ENCODE measurements around the gene LY6G6D. TPM values are rescaled to one million over a fixed set of nuclear protein-coding genes. Genes with fewer than 3 reads are reported as not detected.

LY6G6D gene
- total and polyA plus RNA-seq, 2 of the 13 experiments (the other 11 are each of a cell fraction or from before 2014, with no cell fraction given) = not detected

DNA sequence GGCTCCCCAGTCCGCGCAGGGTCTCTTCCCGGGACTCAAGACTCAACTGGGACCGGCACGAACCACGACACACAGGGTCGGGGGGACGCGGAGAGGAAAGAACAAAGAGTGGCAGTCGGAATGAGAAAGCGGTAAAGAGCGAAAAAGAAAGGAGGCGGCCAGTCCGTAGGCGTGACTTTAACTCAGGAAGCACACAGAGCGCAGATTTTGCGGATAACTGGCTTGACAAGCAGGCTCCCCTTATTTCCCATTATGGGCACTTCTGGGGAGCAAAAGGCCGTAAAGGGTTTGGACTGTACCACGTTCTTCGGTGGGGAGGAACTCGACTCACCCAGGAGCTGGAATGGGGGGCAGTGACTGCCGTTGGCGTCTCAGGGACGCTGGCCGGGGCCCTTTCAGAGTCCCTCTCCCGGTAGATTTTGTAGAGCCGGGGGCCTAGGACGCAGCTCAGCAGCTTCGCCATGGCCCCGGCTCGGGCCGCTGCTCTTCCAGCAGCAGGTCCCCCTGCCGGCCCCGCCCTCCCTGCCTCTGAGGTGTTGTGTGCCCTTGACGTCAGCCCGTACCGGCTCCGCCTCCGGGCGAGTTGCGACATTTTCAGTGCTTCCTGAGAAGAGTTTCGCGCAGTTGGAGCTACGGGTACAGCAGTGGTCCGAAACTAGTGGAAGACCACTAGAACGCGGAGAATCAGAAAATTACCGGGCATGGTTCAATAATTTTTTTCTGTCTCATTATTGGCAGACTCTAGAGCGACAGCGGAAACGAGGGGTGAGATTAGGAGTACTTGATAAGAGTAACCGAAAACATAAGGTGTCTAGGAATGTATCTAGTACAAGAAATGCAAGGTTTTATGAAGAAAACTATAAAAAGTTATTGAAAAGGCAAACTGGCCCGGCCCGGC is 12.1 kb upstream of the LY6G6D start, which contains the start of gene ABHD16A (continued):
- TF ChIP-seq SPEN (CRISPR knock-in tag; IDR thresholded peaks at IDR 0.05; ENCODE audit: low read depth) (peak; percentile 93), SMAD3 (CRISPR knock-in tag; IDR thresholded peaks at IDR 0.05) (0 out of 2 replicates have a peak, but pooled peaks have one; percentile 51), HBP1 (CRISPR knock-in tag; IDR thresholded peaks at IDR 0.05; ENCODE audit: low read depth) (peak; percentile 67), ZNF841 (CRISPR knock-in tag; IDR thresholded peaks at IDR 0.05; ENCODE audit: borderline replicate concordance) (no peak), BORCS8-MEF2B (CRISPR knock-in tag; IDR thresholded peaks at IDR 0.05) (peak; percentile 88), ZNF431 (CRISPR knock-in tag; IDR thresholded peaks at IDR 0.05; ENCODE audit: borderline replicate concordance, low read depth) (peak; percentile 66), NCOA1 (CRISPR knock-in tag; IDR thresholded peaks at IDR 0.05) (no peak), NRL (CRISPR knock-in tag; IDR thresholded peaks at IDR 0.05; ENCODE audit: borderline replicate concordance) (no peak), ASH2L (IDR thresholded peaks at IDR 0.05; ENCODE audit: insufficient read length, low read depth, low read length) (peak; percentile 87), KLF11 (CRISPR knock-in tag; IDR thresholded peaks at IDR 0.05) (no peak; the same call in 1 of the 2 replicates), RFX1 (IDR thresholded peaks at IDR 0.05) (no peak), FOXP1 (IDR thresholded peaks at IDR 0.05) (no peak), FOXP1 (CRISPR knock-in tag; IDR thresholded peaks at IDR 0.05) (peak; percentile 74), ZNF879 (CRISPR knock-in tag; IDR thresholded peaks at IDR 0.05) (0 out of 2 replicates have a peak, but pooled peaks have one; percentile 68), NFIB (CRISPR knock-in tag; IDR thresholded peaks at IDR 0.05; ENCODE audit: borderline replicate concordance) (no peak), SP1 (IDR thresholded peaks at IDR 0.05) (no peak), SP1 (CRISPR knock-in tag; IDR thresholded peaks at IDR 0.05) (peak; percentile 83), ZNF800 (CRISPR knock-in tag; IDR thresholded peaks at IDR 0.05) (peak; percentile 51; the same call in 1 of the 2 replicates), RNF219 (CRISPR knock-in tag; IDR thresholded peaks at IDR 0.05) (peak; percentile 72; the same call in 1 of the 2 replicates)
- TF ChIP-seq, protein P1, sequence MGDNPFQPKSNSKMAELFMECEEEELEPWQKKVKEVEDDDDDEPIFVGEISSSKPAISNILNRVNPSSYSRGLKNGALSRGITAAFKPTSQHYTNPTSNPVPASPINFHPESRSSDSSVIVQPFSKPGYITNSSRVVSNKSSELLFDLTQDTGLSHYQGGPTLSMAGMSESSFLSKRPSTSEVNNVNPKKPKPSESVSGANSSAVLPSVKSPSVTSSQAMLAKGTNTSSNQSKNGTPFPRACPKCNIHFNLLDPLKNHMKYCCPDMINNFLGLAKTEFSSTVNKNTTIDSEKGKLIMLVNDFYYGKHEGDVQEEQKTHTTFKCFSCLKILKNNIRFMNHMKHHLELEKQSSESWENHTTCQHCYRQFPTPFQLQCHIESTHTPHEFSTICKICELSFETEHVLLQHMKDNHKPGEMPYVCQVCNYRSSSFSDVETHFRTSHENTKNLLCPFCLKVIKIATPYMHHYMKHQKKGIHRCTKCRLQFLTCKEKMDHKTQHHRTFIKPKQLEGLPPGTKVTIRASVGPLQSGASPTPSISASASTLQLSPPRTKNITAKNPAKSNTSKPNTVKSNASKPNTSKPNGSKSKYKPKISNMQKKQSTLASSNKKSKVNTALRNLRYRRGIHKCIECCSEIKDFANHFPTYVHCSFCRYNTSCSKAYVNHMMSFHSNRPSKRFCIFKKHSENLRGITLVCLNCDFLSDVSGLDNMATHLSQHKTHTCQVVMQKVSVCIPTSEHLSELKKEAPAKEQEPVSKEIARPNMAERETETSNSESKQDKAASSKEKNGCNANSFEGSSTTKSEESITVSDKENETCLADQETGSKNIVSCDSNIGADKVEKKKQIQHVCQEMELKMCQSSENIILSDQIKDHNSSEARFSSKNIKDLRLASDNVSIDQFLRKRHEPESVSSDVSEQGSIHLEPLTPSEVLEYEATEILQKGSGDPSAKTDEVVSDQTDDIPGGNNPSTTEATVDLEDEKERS (CRISPR knock-in tag; IDR thresholded peaks at IDR 0.05) = peak; percentile 74; the same call in 1 of the 2 replicates
- TF ChIP-seq, protein P2, sequence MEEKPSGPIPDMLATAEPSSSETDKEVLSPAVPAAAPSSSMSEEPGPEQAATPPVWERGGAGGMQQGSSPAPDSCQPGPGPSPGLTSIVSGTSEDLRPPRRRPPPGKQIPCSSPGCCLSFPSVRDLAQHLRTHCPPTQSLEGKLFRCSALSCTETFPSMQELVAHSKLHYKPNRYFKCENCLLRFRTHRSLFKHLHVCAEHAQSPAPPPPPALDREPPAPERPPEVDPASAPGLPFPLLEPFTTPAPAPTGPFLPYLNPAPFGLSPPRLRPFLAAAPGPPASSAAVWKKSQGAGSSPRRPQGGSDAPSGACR (CRISPR knock-in tag; IDR thresholded peaks at IDR 0.05) = peak; percentile 66; the same call in 1 of the 2 replicates

All from HepG2 (cell line).